Small intestine (tissue), 7 donors: ENCODE data around the gene DOK1. TPM values are rescaled to one million over a fixed set of nuclear protein-coding genes. Genes with fewer than 3 reads are reported as not detected.
"Not testable (repeated sequence)": the region's sequence is repeated elsewhere in the genome, so short reads cannot be mapped to it uniquely, and the experiment has no call there.

Experiments used
- DNase-seq, 2 donors: peaks; one replicate each; pipeline versions ENCODE4 v3.0.0 to v3.0.0-alpha.2; 2013
- FAIRE-seq: peaks from 2 replicates; lab custom pipeline; 2012; peaks lifted over from hg19 to GRCh38; lab: Jason Lieb, UNC
- H3K27ac ChIP-seq, 3 donors: one replicate each; pipeline ENCODE4 v1.5.1; 2013; ENCODE audit warnings: low read length in 2 of 3, mild to moderate bottlenecking in 2 of 3, control low read depth in 1 of 3, inconsistent platforms in 1 of 3, low read depth in 1 of 3, moderate library complexity in 1 of 3
- H3K27me3 ChIP-seq, 3 donors: one replicate each; pipeline ENCODE4 v1.6.1; 2013; ENCODE audit warnings: low read length in 3 of 3, inconsistent platforms in 1 of 3; ENCODE audit not compliant: control insufficient read depth in 3 of 3, insufficient read depth in 3 of 3
- H3K36me3 ChIP-seq, 3 donors: one replicate each; pipeline ENCODE4 v1.6.1; 2013; ENCODE audit warnings: low read length in 3 of 3, inconsistent platforms in 1 of 3, low read depth in 1 of 3, mild to moderate bottlenecking in 1 of 3, moderate library complexity in 1 of 3; ENCODE audit not compliant: control insufficient read depth in 3 of 3, insufficient read depth in 2 of 3
- H3K4me1 ChIP-seq, 3 donors: one replicate each; pipeline ENCODE4 v1.6.1; 2013; ENCODE audit warnings: low read length in 2 of 3, inconsistent platforms in 1 of 3, low read depth in 1 of 3, mild to moderate bottlenecking in 1 of 3, moderate library complexity in 1 of 3; ENCODE audit not compliant: control insufficient read depth in 3 of 3, insufficient read depth in 2 of 3
- H3K4me3 ChIP-seq, 3 donors: one replicate each; pipeline ENCODE4 v1.5.1; 2013; ENCODE audit warnings: low read length in 3 of 3, control low read depth in 1 of 3, inconsistent platforms in 1 of 3, low read depth in 1 of 3, mild to moderate bottlenecking in 1 of 3, moderate library complexity in 1 of 3
- H3K9me3 ChIP-seq, 2 donors: one replicate each; pipeline ENCODE4 v1.6.1; 2013; ENCODE audit warnings: low read depth in 1 of 2, low read length in 1 of 2; ENCODE audit not compliant: control insufficient read depth in 2 of 2, insufficient read depth in 1 of 2
- WGBS, 3 donors: extraction: QIAGEN DNeasy Blood & Tissue Kit; methylation state at CpG; one replicate each; pipeline ENCODE4 v1.1.7; 2013; 5-methylcytosine and 5-hydroxymethylcytosine counted together
- polyA plus RNA-seq, 4 donors: library from polyadenylated mRNA; stranded (reverse) in 3 of 4; unstranded in 1 of 4; fragments of 200-250 nt in 3 of 4; fragments of 120-200 nt in 1 of 4; gene quantifications; one replicate each; pipeline versions ENCODE4 v1.2.1 to v1.2.3, GENCODE V29; 2013
- donor health status: healthy with polysubstance abuse.
- donor health status: control.
- donor health status: control.
- donor health status: Bipolar disorder and iron deficiency.
- donor health status: healthy.

The DOK1 gene
- polyA plus RNA-seq, 4 donors: 5.5 to 17.7 (median 12.5) TPM

- no peak overlapping the region for H3K4me3 ChIP-seq
- peaks cover 0 to 15% (median 0%) of the 10 kb centered on the region in 3 donors for H3K4me1 ChIP-seq
- no peak for DNase-seq
- FAIRE-seq: no peak
- H3K9me3 ChIP-seq: no peaks in the 10 kb centered on the region
- H3K36me3 ChIP-seq: peaks cover 0 to 13% (median 0%) of the 10 kb centered on the region in 3 donors
- no peak overlapping the region for H3K27ac ChIP-seq
- H3K27me3 ChIP-seq: peaks cover 0 to 81% (median 0%) of the 10 kb centered on the region in 3 donors
- 85 to 91% (median 89%) methylated on average over 14 of the region's 14 CpGs for WGBS, 3 donors
These were observed 1.6 kb downstream of the DOK1 start for GRCh38 chr2:74556159-74556558.

- Histone ChIP-seq H3K36me3 (peaks cover 0 to 13% (median 0%) of the 10 kb centered on the region in 3 donors), H3K4me1 (peaks cover 0 to 15% (median 0%) of the 10 kb centered on the region in 3 donors), H3K4me3 (no peak overlapping the region), H3K9me3 (no peaks in the 10 kb centered on the region), H3K27me3 (peaks cover 0 to 81% (median 0%) of the 10 kb centered on the region in 3 donors), H3K27ac (no peak overlapping the region)
- DNase-seq (no peak), FAIRE-seq (no peak)
- WGBS, 3 donors: 91 to 97% (median 96%) methylated on average over 6 of the region's 6 CpGs
These were observed 2.4 kb downstream of the DOK1 start for GRCh38 chr2:74556831-74557370.

GRCh38 chr2:74558284-74559230, 4.0 kb downstream of the DOK1 start:
- Histone ChIP-seq H3K27me3 (peaks cover 0 to 73% (median 0%) of the 10 kb centered on the region in 3 donors), H3K4me3 (no peak overlapping the region), H3K27ac (no peak overlapping the region), H3K4me1 (peaks cover 0 to 8% (median 0%) of the 10 kb centered on the region in 3 donors), H3K9me3 (no peaks in the 10 kb centered on the region), H3K36me3 (peaks cover 0 to 13% (median 0%) of the 10 kb centered on the region in 3 donors)
- DNase-seq (peak in 1 of 2 donors; percentile 33), FAIRE-seq (no peak)
- WGBS, 3 donors: 37 to 55% (median 50%) methylated on average over 7 of the region's 7 CpGs

DNA sequence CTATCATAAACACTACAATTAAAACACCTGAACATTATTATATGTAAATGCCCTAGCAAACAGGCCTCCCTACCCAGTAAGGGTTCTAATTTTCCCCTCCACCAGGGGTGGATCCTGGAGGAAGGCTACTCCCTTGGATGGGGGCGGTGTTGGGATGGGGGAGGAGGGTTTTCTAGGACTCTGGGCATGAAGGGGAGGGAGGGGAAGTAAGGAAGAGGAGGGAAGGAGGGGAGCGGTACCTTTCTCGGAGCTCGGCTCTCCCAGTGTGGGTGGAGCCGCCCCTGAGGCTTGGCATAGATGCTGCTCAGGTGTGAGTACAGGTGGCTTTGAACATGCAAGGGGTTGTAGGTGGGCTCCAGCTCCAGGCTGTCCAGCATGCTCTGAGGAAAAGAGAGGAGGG, 5.4 kb downstream of the DOK1 start:
- no peak for DNase-seq
- 23 to 39% (median 31%) methylated on average over 5 of the region's 5 CpGs for WGBS, 3 donors
- Histone ChIP-seq H3K4me1 (peaks cover 0 to 7% (median 0%) of the 10 kb centered on the region in 3 donors), H3K36me3 (peaks cover 0 to 13% (median 0%) of the 10 kb centered on the region in 3 donors), H3K4me3 (no peak overlapping the region), H3K27me3 (peaks cover 0 to 70% (median 0%) of the 10 kb centered on the region in 3 donors), H3K9me3 (no peaks in the 10 kb centered on the region), H3K27ac (no peak overlapping the region)
- no peak for FAIRE-seq

DNA sequence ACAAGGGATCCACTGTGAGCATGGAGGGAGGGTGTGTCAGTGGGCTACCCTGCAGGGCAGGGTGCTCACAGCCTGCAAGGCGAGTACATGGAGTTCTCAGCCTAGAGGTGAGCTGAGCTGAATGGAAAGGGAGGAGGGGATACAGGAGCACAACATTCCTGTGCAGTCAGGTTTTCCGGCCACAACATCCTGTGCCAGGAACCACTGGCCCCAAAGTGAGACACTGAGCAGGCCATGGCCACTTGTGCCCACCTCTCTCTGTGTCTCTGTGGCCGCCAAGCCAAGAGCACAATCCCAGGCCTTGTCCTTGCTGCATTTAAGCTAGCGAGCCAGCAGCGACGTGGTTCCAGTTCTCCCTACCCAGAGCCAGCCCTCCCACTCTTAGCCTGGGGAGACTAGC, 6.1 kb downstream of the DOK1 start:
- FAIRE-seq (no peak), DNase-seq (no peak)
- Histone ChIP-seq H3K4me1 (no peaks in the 10 kb centered on the region), H3K27ac (no peak overlapping the region), H3K9me3 (no peaks in the 10 kb centered on the region), H3K36me3 (peaks cover 0 to 13% (median 0%) of the 10 kb centered on the region in 3 donors), H3K4me3 (no peak overlapping the region), H3K27me3 (peaks cover 0 to 63% (median 0%) of the 10 kb centered on the region in 3 donors)
- 65 to 79% (median 75%) methylated on average over 6 of the region's 6 CpGs for WGBS, 3 donors

GRCh38 chr2:74561022-74561421, 6.5 kb downstream of the DOK1 start:
- H3K4me3 ChIP-seq, FAIRE-seq, H3K9me3 ChIP-seq, H3K27ac ChIP-seq, H3K4me1 ChIP-seq, DNase-seq: not testable (repeated sequence)
- 93 to 100% (median 95%) methylated on average over 1 of the region's 1 CpG for WGBS, 3 donors
- Histone ChIP-seq H3K27me3 (peaks cover 0 to 60% (median 0%) of the 10 kb centered on the region in 3 donors), H3K36me3 (peaks cover 0 to 10% (median 0%) of the 10 kb centered on the region in 3 donors)

DNA sequence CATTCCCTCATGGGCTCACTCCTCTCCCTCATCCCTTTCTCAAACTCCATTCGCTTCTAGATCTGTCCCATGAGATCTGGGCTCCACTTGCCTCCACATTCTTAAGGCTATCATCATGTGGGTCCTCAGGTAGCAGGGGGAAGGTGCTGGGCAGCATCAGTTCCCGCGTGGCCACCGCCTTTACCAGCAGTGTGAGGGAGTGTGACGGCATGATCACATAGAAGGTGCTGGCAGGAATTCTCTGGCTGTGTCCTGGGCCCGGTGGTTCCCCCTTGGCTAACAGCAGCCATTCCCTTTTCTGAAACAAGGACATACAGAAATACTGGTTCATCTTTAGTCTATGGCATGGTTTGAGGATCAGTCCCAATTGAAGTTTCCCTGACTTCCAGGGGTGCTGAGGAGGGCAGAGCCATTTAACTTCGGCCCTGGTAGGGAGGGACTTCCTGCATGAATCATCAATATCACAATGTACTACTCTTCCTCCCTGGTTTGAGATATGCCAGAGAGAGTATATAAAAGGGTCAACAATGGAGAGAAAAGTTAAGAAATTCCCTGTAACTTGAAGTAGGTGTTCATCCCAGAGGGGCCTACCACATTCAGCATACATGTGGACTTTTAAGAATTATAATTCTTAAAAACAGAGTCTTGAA, 7.7 kb downstream of the DOK1 start:
- WGBS, 3 donors: 81 to 84% (median 84%) methylated on average over 7 of the region's 7 CpGs
- no peaks in the 10 kb centered on the region for H3K9me3 ChIP-seq

DNA sequence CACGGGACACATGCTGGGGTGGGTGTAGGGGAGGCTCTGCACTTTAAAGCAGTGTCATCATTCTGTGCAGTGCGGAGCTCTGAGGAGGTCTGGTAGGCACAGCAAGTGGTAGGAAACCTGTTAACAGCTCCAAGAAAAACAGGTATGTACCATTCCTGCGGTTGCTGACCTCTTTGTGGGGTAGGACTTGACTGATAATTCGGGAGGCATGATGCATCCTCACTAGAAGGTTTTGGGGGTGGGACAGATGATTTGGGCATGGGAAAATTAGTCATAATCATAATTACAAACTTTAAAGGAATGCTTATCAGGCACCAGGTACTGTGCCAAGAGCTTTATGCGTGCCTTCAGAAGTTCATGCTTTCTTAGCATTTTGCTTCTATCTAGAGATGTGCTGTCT, 9.7 kb downstream of the DOK1 start:
- DNase-seq: no peak
- 74 to 78% (median 76%) methylated on average over 5 of the region's 5 CpGs for WGBS, 3 donors
- H3K27me3 ChIP-seq: peaks cover 0 to 45% (median 0%) of the 10 kb centered on the region in 3 donors

More for the DNA sequence above, 7.7 kb downstream of the DOK1 start:
- H3K27me3 ChIP-seq: peaks cover 0 to 53% (median 0%) of the 10 kb centered on the region in 3 donors
- DNase-seq: no peak
- no peaks in the 10 kb centered on the region for H3K4me1 ChIP-seq
- H3K4me3 ChIP-seq: no peak overlapping the region
- no peak overlapping the region for H3K27ac ChIP-seq
- no peak for FAIRE-seq
- H3K36me3 ChIP-seq: no peaks in the 10 kb centered on the region

More for the DNA sequence above, 9.7 kb downstream of the DOK1 start:
- Histone ChIP-seq H3K27ac (no peak overlapping the region), H3K36me3 (no peaks in the 10 kb centered on the region), H3K4me1 (no peaks in the 10 kb centered on the region), H3K9me3 (no peaks in the 10 kb centered on the region), H3K4me3 (no peak overlapping the region)
- no peak for FAIRE-seq
